Stomach smooth muscle (tissue), 2 donors: ENCODE data around the gene FTSJ1.
"Not testable (repeated sequence)": the region's sequence is repeated elsewhere in the genome, so short reads cannot be mapped to it uniquely, and the experiment has no call there.

Experiments
- H3K27ac ChIP-seq: one replicate; pipeline ENCODE4 v1.7.0; 2013; ENCODE audit warnings: mild to moderate bottlenecking, low read length, inconsistent platforms
- H3K27me3 ChIP-seq, 2 donors: one replicate each; pipeline ENCODE4 v1.7.0; 2013; ENCODE audit warnings: low read length in 2 of 2; ENCODE audit not compliant: insufficient read depth in 2 of 2, control insufficient read depth in 1 of 2
- H3K36me3 ChIP-seq, 2 donors: one replicate each; pipeline ENCODE4 v1.7.0; 2013; ENCODE audit warnings: low read length in 2 of 2; ENCODE audit not compliant: control insufficient read depth in 2 of 2, insufficient read depth in 2 of 2
- H3K4me1 ChIP-seq: one replicate; pipeline ENCODE4 v1.7.0; 2013; ENCODE audit warnings: low read length; ENCODE audit not compliant: control insufficient read depth, insufficient read depth
- H3K4me3 ChIP-seq, 2 donors: one replicate each; pipeline ENCODE4 v1.7.0; 2013; ENCODE audit warnings: low read length in 2 of 2
- H3K9ac ChIP-seq, 2 donors: one replicate each; pipeline ENCODE4 v1.7.0; 2013; ENCODE audit warnings: low read length in 2 of 2, mild to moderate bottlenecking in 1 of 2
- H3K9me3 ChIP-seq, 2 donors: one replicate each; pipeline ENCODE4 v1.7.0; 2013; ENCODE audit warnings: low read length in 2 of 2; ENCODE audit not compliant: control insufficient read depth in 2 of 2
- donor health status: healthy.
- donor health status: Pancreatic carcinoma.

The FTSJ1 gene

GRCh38 chrX:48512371-48512935, 36.5 kb downstream of the FTSJ1 start:
- Histone ChIP-seq H3K9ac (no peak overlapping the region), H3K4me3 (no peak overlapping the region), H3K9me3 (no peaks in the 10 kb centered on the region), H3K27me3 (peaks cover 0 to 7% of the 10 kb centered on the region in 2 donors), H3K4me1 (peaks cover 8% of the 10 kb centered on the region), H3K36me3 (peaks cover 0 to 2% of the 10 kb centered on the region in 2 donors), H3K27ac (no peak overlapping the region)

DNA sequence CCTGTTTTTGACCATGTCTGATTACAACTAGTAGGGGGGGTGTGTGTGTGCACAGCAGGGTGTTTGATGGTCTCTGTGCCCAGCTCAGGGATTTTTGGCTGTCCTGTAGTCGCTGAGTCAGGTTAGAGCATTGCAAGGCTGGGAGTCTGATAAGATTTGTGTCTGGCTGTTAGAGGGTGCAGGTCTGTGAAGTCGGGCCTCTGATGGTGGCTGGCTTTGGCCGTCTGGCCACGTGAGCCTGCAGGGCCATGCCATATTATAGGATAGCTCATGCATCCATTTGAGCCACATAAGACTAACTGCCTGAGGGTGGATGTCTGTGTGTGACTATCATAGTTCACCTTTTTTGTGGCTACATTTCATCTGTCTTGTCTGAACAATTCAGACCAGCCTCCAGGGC, 37.7 kb downstream of the FTSJ1 start:
- H3K27ac ChIP-seq = no peak overlapping the region
- H3K36me3 ChIP-seq = peaks cover 0 to 2% of the 10 kb centered on the region in 2 donors
- peaks cover 0 to 7% of the 10 kb centered on the region in 2 donors for H3K27me3 ChIP-seq
- H3K9me3 ChIP-seq = no peaks in the 10 kb centered on the region
- H3K4me1 ChIP-seq = peaks cover 8% of the 10 kb centered on the region
- H3K9ac ChIP-seq = no peak overlapping the region
- no peak overlapping the region for H3K4me3 ChIP-seq

GRCh38 chrX:48514126-48514806, 38.3 kb downstream of the FTSJ1 start:
- Histone ChIP-seq H3K27ac (no peak overlapping the region), H3K36me3 (peaks cover 0 to 2% of the 10 kb centered on the region in 2 donors), H3K4me3 (no peak overlapping the region), H3K4me1 (peaks cover 7% of the 10 kb centered on the region), H3K9ac (no peak overlapping the region), H3K27me3 (peaks cover 0 to 7% of the 10 kb centered on the region in 2 donors), H3K9me3 (no peaks in the 10 kb centered on the region)

DNA sequence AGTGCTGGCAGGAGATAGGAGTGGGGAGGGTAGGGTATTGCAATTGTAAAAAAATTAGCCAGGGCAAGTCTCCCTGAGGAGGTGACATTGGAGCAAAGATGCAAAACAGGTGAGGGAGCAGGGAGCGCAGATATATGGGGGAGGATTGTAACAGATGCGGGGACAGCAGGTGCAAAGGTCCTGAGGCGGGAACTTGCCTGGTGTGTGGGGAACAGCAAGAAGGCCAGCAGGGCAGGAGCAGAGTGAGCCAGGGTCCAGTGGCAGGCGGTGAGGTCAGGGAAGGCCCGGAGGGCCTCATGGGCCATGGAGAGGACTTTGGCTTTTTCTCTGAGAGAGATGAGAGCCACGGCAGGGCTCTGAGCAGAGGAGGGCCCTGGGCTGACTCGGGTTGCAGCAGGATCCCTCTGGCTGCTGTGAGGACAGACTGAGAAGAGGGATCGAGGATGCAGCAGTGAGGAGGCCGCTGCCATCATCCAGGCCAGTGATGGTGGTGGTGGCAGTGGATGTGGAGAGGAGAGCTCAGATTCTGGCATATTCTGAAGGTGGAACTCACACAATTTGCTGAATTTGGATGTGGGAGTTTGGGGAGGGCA, 39.0 kb downstream of the FTSJ1 start:
- H3K9ac ChIP-seq = no peak overlapping the region
- peaks cover 0 to 2% of the 10 kb centered on the region in 2 donors for H3K36me3 ChIP-seq
- H3K4me1 ChIP-seq = peaks cover under 1% of the 10 kb centered on the region
- peaks cover 0 to 7% of the 10 kb centered on the region in 2 donors for H3K27me3 ChIP-seq
- H3K9me3 ChIP-seq = no peaks in the 10 kb centered on the region
- H3K4me3 ChIP-seq = no peak overlapping the region
- no peak overlapping the region for H3K27ac ChIP-seq

- H3K9ac ChIP-seq = no peak overlapping the region
- no peak overlapping the region for H3K4me3 ChIP-seq
- no peak overlapping the region for H3K27ac ChIP-seq
- peaks cover 0 to 7% of the 10 kb centered on the region in 2 donors for H3K27me3 ChIP-seq
- H3K36me3 ChIP-seq = peaks cover 0 to 2% of the 10 kb centered on the region in 2 donors
- H3K4me1 ChIP-seq = no peaks in the 10 kb centered on the region
- H3K9me3 ChIP-seq = no peaks in the 10 kb centered on the region
These were observed 39.8 kb downstream of the FTSJ1 start for GRCh38 chrX:48515842-48516241.

DNA sequence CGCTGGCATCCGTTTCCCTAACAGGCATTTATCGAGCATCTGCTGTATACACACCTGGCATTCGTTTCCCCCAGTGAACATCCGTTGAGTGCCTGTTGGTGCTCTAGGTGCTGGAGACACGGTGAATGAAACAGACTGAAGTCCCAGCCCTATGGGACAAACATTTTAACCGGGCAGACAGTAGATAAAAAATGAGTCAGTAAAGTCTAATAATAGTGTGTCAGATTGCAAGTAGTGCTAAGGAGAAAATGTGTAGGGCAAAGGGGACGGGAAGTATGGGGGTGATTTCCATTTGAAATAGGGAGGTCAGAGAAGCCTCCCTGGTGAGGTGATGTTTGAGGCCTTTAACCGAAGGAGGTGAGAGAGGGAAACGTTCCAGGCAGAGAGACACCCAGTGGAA, 40.3 kb downstream of the FTSJ1 start:
- Histone ChIP-seq H3K4me3 (no peak overlapping the region), H3K27me3 (peaks cover 0 to 7% of the 10 kb centered on the region in 2 donors), H3K4me1 (peaks cover 1% of the 10 kb centered on the region), H3K9ac (no peak overlapping the region), H3K9me3 (no peaks in the 10 kb centered on the region), H3K27ac (no peak overlapping the region), H3K36me3 (peaks cover 0 to 2% of the 10 kb centered on the region in 2 donors)

- H3K36me3 ChIP-seq = peaks cover 0 to 2% of the 10 kb centered on the region in 2 donors
- peaks cover 0 to 7% of the 10 kb centered on the region in 2 donors for H3K27me3 ChIP-seq
- peaks cover 2% of the 10 kb centered on the region for H3K4me1 ChIP-seq
- H3K9me3 ChIP-seq = no peaks in the 10 kb centered on the region
- H3K9ac ChIP-seq = no peak overlapping the region
- H3K27ac ChIP-seq = no peak overlapping the region
- H3K4me3 ChIP-seq = no peak overlapping the region
These were observed 41.0 kb downstream of the FTSJ1 start for GRCh38 chrX:48516987-48517386.

DNA sequence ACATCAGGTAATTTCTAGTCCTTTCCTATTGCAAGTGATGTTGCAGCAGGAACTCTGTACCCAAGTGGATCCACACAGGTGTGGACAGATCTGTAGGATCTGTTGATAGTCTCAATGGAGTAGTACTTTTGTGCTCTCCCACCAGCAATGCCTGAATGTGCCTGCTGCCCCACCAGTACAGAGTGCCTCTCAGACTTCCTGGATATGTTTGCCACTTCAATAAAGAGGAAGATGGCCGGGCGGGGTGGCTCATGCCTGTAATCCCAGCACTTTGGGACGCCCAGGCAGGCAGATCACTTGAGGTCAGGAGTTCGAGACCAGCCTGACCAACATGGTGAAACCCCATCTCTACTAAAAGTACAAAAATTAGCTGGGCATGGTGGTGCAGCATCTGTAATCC, 43.5 kb downstream of the FTSJ1 start:
- H3K9ac ChIP-seq, H3K4me3 ChIP-seq, H3K9me3 ChIP-seq, H3K27ac ChIP-seq, H3K4me1 ChIP-seq, H3K36me3 ChIP-seq, H3K27me3 ChIP-seq: not testable (repeated sequence)

- Histone ChIP-seq H3K9me3 (no peaks in the 10 kb centered on the region), H3K9ac (no peak overlapping the region), H3K27me3 (no peaks in the 10 kb centered on the region), H3K36me3 (no peaks in the 10 kb centered on the region), H3K4me1 (peaks cover 6% of the 10 kb centered on the region), H3K27ac (no peak overlapping the region), H3K4me3 (no peak overlapping the region)
These were observed 44.5 kb downstream of the FTSJ1 start for GRCh38 chrX:48520455-48520854.

- Histone ChIP-seq H3K36me3 (no peaks in the 10 kb centered on the region), H3K9ac (peak overlapping the region; percentile 57 to 74), H3K9me3 (no peaks in the 10 kb centered on the region), H3K4me1 (peaks cover 6% of the 10 kb centered on the region), H3K4me3 (peak overlapping the region; percentile 71 to 78), H3K27me3 (no peaks in the 10 kb centered on the region), H3K27ac (peak overlapping the region; percentile 49)
These were observed 45.0 kb downstream of the FTSJ1 start for GRCh38 chrX:48520976-48521352.
